ENCODE measurements around the gene TRIM9.

DNA sequence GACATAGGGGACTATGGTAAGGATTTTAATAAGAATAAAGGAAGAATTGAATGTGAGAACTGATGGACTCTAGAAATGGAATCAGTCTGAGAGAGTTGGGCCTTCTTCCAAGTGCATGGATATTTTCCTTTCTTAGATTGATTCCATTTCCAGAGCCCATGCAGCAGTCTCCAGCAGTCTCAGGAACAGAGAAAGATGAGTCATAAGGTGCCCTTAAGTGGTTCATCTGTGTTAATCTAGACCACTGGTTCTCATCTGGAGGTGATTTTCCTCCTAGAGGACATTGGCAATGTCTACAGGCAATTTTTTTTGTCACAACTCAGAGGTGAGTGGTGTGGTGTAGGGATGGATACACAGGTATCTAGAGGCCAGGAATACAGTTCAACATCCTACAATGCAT, 25.9 kb downstream of the TRIM9 start:
- TF ChIP-seq POLR2AphosphoS5 (IDR thresholded peaks at IDR 0.05; ENCODE audit: insufficient read depth, low read depth, low read length): no peak
- no peak for TF ChIP-seq POLR2A (IDR thresholded peaks at IDR 0.05; ENCODE audit: low read depth, low read length)
- TF ChIP-seq, protein P1, sequence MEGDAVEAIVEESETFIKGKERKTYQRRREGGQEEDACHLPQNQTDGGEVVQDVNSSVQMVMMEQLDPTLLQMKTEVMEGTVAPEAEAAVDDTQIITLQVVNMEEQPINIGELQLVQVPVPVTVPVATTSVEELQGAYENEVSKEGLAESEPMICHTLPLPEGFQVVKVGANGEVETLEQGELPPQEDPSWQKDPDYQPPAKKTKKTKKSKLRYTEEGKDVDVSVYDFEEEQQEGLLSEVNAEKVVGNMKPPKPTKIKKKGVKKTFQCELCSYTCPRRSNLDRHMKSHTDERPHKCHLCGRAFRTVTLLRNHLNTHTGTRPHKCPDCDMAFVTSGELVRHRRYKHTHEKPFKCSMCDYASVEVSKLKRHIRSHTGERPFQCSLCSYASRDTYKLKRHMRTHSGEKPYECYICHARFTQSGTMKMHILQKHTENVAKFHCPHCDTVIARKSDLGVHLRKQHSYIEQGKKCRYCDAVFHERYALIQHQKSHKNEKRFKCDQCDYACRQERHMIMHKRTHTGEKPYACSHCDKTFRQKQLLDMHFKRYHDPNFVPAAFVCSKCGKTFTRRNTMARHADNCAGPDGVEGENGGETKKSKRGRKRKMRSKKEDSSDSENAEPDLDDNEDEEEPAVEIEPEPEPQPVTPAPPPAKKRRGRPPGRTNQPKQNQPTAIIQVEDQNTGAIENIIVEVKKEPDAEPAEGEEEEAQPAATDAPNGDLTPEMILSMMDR (IDR thresholded peaks at IDR 0.05; ENCODE audit: extremely low read depth in 1 of 2, insufficient read depth in 1 of 2, low read depth in 1 of 2, low read length in 2 of 2): no peak
- TF ChIP-seq, protein P2, sequence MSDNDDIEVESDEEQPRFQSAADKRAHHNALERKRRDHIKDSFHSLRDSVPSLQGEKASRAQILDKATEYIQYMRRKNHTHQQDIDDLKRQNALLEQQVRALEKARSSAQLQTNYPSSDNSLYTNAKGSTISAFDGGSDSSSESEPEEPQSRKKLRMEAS (IDR thresholded peaks at IDR 0.05; ENCODE audit: insufficient read depth, insufficient read length): no peak
- no peak for TF ChIP-seq JUN (IDR thresholded peaks at IDR 0.05; ENCODE audit: borderline replicate concordance, insufficient read depth, insufficient read length, low read depth)
- no peak for TF ChIP-seq MYC (IDR thresholded peaks at IDR 0.05; ENCODE audit: low read depth, low read length)
- TF ChIP-seq EZH2 (IDR thresholded peaks at IDR 0.05; ENCODE audit: borderline replicate concordance, low read depth, low read length, severe bottlenecking): no peak
- no peak for TF ChIP-seq GATA2 (IDR thresholded peaks at IDR 0.05; ENCODE audit: insufficient read depth, insufficient read length, low read depth, low read length)
- TF ChIP-seq FOS (IDR thresholded peaks at IDR 0.05; ENCODE audit: borderline replicate concordance, insufficient read depth, low read length): no peak

Data from endothelial cell of umbilical vein (primary cell).